ENCODE results near the gene PSMD13.
A peak's percentile ranks its signal among the peaks of the same experiment; 100 is the strongest.

The PSMD13 gene

GRCh38 chr11:240315-240714 lies 3.5 kb downstream of the PSMD13 start:
- no peak for TF ChIP-seq CTCF (conservative IDR thresholded peaks at IDR 0.05)
- H3K27ac ChIP-seq = peak overlapping the region; percentile 85

GRCh38 chr11:241634-242033 lies 4.9 kb downstream of the PSMD13 start:
- no peak for TF ChIP-seq CTCF (conservative IDR thresholded peaks at IDR 0.05)
- peak overlapping the region; percentile 85 for H3K27ac ChIP-seq

GRCh38 chr11:244376-244775 lies 7.6 kb downstream of the PSMD13 start:
- no peak overlapping the region for H3K27ac ChIP-seq
- no peak for TF ChIP-seq CTCF (conservative IDR thresholded peaks at IDR 0.05)

GRCh38 chr11:249062-249461 lies 12.3 kb downstream of the PSMD13 start:
- H3K27ac ChIP-seq = no peak overlapping the region
- no peak for TF ChIP-seq CTCF (conservative IDR thresholded peaks at IDR 0.05)

GRCh38 chr11:250274-250673 lies 13.5 kb downstream of the PSMD13 start:
- no peak for TF ChIP-seq CTCF (conservative IDR thresholded peaks at IDR 0.05)
- H3K27ac ChIP-seq = no peak overlapping the region

- no peak overlapping the region for H3K27ac ChIP-seq
Observed at GRCh38 chr11:250740-251299, 14.0 kb downstream of the PSMD13 start.

GRCh38 chr11:251550-251949 lies 14.8 kb downstream of the PSMD13 start:
- no peak for TF ChIP-seq CTCF (conservative IDR thresholded peaks at IDR 0.05)
- no peak overlapping the region for H3K27ac ChIP-seq

More at GRCh38 chr11:250740-251299, 14.0 kb downstream of the PSMD13 start:
- peak; percentile 69 for TF ChIP-seq CTCF (conservative IDR thresholded peaks at IDR 0.05)

All from VCaP (cell line).